ENCODE measurements around the gene FXYD7.

GRCh38 chr19:35120492-35120891, 22.6 kb upstream of the FXYD7 start:
- no peak for TF ChIP-seq CTCF (IDR thresholded peaks at IDR 0.05; ENCODE audit: low read length)
- no peak for TF ChIP-seq EZH2 (IDR thresholded peaks at IDR 0.05; ENCODE audit: borderline replicate concordance, low read length)

Measured in OCI-LY1 (cell line).